ENCODE data around the gene CHKA. TPM values are rescaled to one million over a fixed set of nuclear protein-coding genes. Genes with fewer than 3 reads are reported as not detected.

Gene CHKA
- total RNA-seq, 1 experiment from 2014 or later, result 136 TPM

GRCh38 chr11:68127714-68128681 is 6.8 kb upstream of the CHKA start:
- in situ Hi-C loops (cut with HindIII; ENCODE audit: low pct_unique_long_range_greater_than_20kb, low sequenced_read_pairs) (no loop called here), intact Hi-C loops (cut with micrococcal nuclease; ENCODE audit: unreplicated experiment) (no loop called here)
- TF ChIP-seq POLR2AphosphoS5 (IDR thresholded peaks at IDR 0.05; ENCODE audit: low read depth, low read length), result peak; percentile 59
- TF ChIP-seq, protein P1, sequence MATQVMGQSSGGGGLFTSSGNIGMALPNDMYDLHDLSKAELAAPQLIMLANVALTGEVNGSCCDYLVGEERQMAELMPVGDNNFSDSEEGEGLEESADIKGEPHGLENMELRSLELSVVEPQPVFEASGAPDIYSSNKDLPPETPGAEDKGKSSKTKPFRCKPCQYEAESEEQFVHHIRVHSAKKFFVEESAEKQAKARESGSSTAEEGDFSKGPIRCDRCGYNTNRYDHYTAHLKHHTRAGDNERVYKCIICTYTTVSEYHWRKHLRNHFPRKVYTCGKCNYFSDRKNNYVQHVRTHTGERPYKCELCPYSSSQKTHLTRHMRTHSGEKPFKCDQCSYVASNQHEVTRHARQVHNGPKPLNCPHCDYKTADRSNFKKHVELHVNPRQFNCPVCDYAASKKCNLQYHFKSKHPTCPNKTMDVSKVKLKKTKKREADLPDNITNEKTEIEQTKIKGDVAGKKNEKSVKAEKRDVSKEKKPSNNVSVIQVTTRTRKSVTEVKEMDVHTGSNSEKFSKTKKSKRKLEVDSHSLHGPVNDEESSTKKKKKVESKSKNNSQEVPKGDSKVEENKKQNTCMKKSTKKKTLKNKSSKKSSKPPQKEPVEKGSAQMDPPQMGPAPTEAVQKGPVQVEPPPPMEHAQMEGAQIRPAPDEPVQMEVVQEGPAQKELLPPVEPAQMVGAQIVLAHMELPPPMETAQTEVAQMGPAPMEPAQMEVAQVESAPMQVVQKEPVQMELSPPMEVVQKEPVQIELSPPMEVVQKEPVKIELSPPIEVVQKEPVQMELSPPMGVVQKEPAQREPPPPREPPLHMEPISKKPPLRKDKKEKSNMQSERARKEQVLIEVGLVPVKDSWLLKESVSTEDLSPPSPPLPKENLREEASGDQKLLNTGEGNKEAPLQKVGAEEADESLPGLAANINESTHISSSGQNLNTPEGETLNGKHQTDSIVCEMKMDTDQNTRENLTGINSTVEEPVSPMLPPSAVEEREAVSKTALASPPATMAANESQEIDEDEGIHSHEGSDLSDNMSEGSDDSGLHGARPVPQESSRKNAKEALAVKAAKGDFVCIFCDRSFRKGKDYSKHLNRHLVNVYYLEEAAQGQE (IDR thresholded peaks at IDR 0.05; ENCODE audit: insufficient read depth in 1 of 2, low read depth in 2 of 2, low read length in 1 of 2), result no peak
- Histone ChIP-seq H3K36me3 (ENCODE audit: control insufficient read depth, insufficient read depth, low read length) (no peaks in the 10 kb centered on the region), H3K9me3 (ENCODE audit: control insufficient read depth, insufficient read depth, low read depth, low read length) (no peaks in the 10 kb centered on the region), H3K27me3 (ENCODE audit: control insufficient read depth, insufficient read depth, low read length) (no peaks in the 10 kb centered on the region), H3K4me3 (ENCODE audit: low read depth in 2 of 2, low read length in 2 of 2) (peak overlapping the region; percentile 40 to 63), H3K27ac (ENCODE audit: low read length) (peak overlapping the region; percentile 78), H3K4me1 (ENCODE audit: control insufficient read depth, insufficient read depth, low read length) (peaks cover 56% of the 10 kb centered on the region)
- DNase-seq (ENCODE audit: low read depth, low spot score) (no peak), ATAC-seq (peak; percentile 87)
- no TSS peak for BruUV-seq (replicated peaks)
- ChIA-PET CTCF (interaction anchor here (1.1 kb wide), 1 partner anchor 37 kb away, joined by 8 read pairs; no protein-coding TSS in a partner anchor), POLR2A (interaction anchor here (1.1 kb wide), 1 partner anchor 11 kb away, joined by 5 read pairs; no protein-coding TSS in a partner anchor)

DNA sequence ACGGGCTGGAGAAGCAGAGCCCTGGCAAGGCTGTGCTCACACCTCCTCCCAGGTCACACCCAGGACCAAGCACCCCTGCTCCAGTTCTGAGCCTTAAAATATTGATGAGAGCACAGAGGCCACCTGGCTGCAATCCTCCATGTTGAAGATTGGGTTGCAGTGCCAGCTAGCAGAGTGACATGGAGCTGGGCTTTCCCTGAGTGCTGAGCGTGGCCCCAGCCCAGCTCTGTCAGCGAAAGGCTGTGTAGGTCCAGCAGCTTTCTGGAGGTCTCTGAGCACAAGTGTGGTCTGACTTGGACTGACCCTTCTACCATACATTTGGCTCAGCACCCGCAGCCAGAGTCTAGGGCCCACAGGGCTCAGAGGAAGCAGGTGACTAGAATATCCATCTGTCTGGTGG is 4.0 kb upstream of the CHKA start:
- no peaks in the 10 kb centered on the region for H3K36me3 ChIP-seq (ENCODE audit: control insufficient read depth, insufficient read depth, low read length)
- ChIA-PET POLR2A (no interaction called here), CTCF (no interaction called here)
- BruUV-seq (replicated peaks), result no TSS peak
- TF ChIP-seq TCF7L2 (IDR thresholded peaks at IDR 0.05; ENCODE audit: low read depth, low read length) (no peak), POLR2AphosphoS5 (IDR thresholded peaks at IDR 0.05; ENCODE audit: low read depth, low read length) (no peak), SIN3A (IDR thresholded peaks at IDR 0.05; ENCODE audit: borderline replicate concordance, insufficient read depth, low read depth, low read length) (no peak)
- TF ChIP-seq, protein P2, sequence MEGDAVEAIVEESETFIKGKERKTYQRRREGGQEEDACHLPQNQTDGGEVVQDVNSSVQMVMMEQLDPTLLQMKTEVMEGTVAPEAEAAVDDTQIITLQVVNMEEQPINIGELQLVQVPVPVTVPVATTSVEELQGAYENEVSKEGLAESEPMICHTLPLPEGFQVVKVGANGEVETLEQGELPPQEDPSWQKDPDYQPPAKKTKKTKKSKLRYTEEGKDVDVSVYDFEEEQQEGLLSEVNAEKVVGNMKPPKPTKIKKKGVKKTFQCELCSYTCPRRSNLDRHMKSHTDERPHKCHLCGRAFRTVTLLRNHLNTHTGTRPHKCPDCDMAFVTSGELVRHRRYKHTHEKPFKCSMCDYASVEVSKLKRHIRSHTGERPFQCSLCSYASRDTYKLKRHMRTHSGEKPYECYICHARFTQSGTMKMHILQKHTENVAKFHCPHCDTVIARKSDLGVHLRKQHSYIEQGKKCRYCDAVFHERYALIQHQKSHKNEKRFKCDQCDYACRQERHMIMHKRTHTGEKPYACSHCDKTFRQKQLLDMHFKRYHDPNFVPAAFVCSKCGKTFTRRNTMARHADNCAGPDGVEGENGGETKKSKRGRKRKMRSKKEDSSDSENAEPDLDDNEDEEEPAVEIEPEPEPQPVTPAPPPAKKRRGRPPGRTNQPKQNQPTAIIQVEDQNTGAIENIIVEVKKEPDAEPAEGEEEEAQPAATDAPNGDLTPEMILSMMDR (IDR thresholded peaks at IDR 0.05), result no peak
- TF ChIP-seq, protein P1 (IDR thresholded peaks at IDR 0.05; ENCODE audit: insufficient read depth in 1 of 2, low read depth in 2 of 2, low read length in 1 of 2), result no peak
- no peaks in the 10 kb centered on the region for H3K9me3 ChIP-seq (ENCODE audit: control insufficient read depth, insufficient read depth, low read depth, low read length)
- peak overlapping the region; percentile 96 for H3K27ac ChIP-seq (ENCODE audit: low read length)
- no peak overlapping the region for H3K4me3 ChIP-seq (ENCODE audit: low read depth in 2 of 2, low read length in 2 of 2)
- in situ Hi-C loops (cut with HindIII; ENCODE audit: low pct_unique_long_range_greater_than_20kb, low sequenced_read_pairs), result no loop called here
- no peak for DNase-seq (ENCODE audit: low read depth, low spot score)
- peaks cover 68% of the 10 kb centered on the region for H3K4me1 ChIP-seq (ENCODE audit: control insufficient read depth, insufficient read depth, low read length)
- intact Hi-C loops (cut with micrococcal nuclease; ENCODE audit: unreplicated experiment), result no loop called here
- H3K27me3 ChIP-seq (ENCODE audit: control insufficient read depth, insufficient read depth, low read length), result no peaks in the 10 kb centered on the region
- no peak for ATAC-seq

Measured in Panc1 (cell line).